SU-DHL-6 (cell line): ENCODE measurements around the gene SLC25A20.

Source experiments
- H2AFZ ChIP-seq: fragments of 200-600 bp; sonication (generic); 2 replicates; pipeline ENCODE4 v1.6.1; 2014; ENCODE audit warnings: low read depth, mild to moderate bottlenecking, moderate library complexity, mixed read lengths, antibody characterized with exemption, low read length; ENCODE audit not compliant: severe bottlenecking
- H3F3A ChIP-seq: fragments of 200-600 bp; shearing (Covaris generic); 2 replicates; pipeline ENCODE4 v1.6.0; 2016; ENCODE audit warnings: antibody characterized with exemption, mild to moderate bottlenecking; ENCODE audit not compliant: insufficient read depth
- H3K27ac ChIP-seq: fragments of 200-600 bp; sonication (generic); 2 replicates; pipeline ENCODE4 v1.5.1; 2016; ENCODE audit warnings: low read depth, mild to moderate bottlenecking, low read length, moderate library complexity, mixed read lengths
- H3K27me3 ChIP-seq: fragments of 200-600 bp; sonication (generic), shearing (Covaris generic); 2 replicates; pipeline ENCODE4 v1.6.0; 2014; ENCODE audit warnings: mild to moderate bottlenecking, low read length
- H3K36me3 ChIP-seq: fragments of 200-600 bp; sonication (generic); 2 replicates; pipeline ENCODE4 v1.6.1; 2014; ENCODE audit warnings: mild to moderate bottlenecking, low read length, mixed read lengths
- H3K4me2 ChIP-seq: fragments of 300-600, 200-600 bp; shearing (Covaris generic), sonication (generic); 2 replicates; pipeline ENCODE4 v1.6.0; 2014; ENCODE audit warnings: low read length, low read depth, mild to moderate bottlenecking; ENCODE audit not compliant: poor library complexity, severe bottlenecking
- H3K4me3 ChIP-seq: fragments of 200-600 bp; sonication (generic); 2 replicates; pipeline ENCODE4 v1.5.1; 2014; ENCODE audit warnings: antibody characterized with exemption, low read length, mild to moderate bottlenecking, mixed read lengths; ENCODE audit not compliant: insufficient read depth, poor library complexity, severe bottlenecking
- H3K79me2 ChIP-seq: fragments of 200-600 bp; sonication (generic); 2 replicates; pipeline ENCODE4 v1.6.1; 2014; ENCODE audit warnings: mild to moderate bottlenecking, low read length, moderate library complexity; ENCODE audit not compliant: insufficient read depth
- H3K9ac ChIP-seq: fragments of 200-600 bp; sonication (generic); 2 replicates; pipeline ENCODE4 v1.7.0; 2014; ENCODE audit warnings: mild to moderate bottlenecking, low read length
- H3K9me2 ChIP-seq: fragments of 200-600 bp; sonication (generic); replicated peaks from 2 replicates; pipeline ENCODE4 v1.6.1; 2014; ENCODE audit warnings: low read length; ENCODE audit not compliant: insufficient read depth
- H3K9me3 ChIP-seq: fragments of 200-600 bp; sonication (generic); 2 replicates; pipeline ENCODE4 v1.6.1; 2014; ENCODE audit warnings: low read length, mixed read lengths; ENCODE audit not compliant: insufficient read depth
- H4K20me1 ChIP-seq: fragments of 200-600 bp; sonication (generic); 2 replicates; pipeline ENCODE4 v1.6.1; 2014; ENCODE audit warnings: low read depth, mild to moderate bottlenecking, antibody characterized with exemption, low read length, moderate library complexity, mixed read lengths
- EZH2phosphoT487 ChIP-seq: fragments of 200-600 bp; sonication (generic), shearing (Covaris generic); conservative IDR thresholded peaks from 2 replicates; pipeline ENCODE4 v1.6.1; 2018; ENCODE audit warnings: mild to moderate bottlenecking, antibody characterized with exemption, low read length, moderate library complexity, mixed read lengths
- TF ChIP-seq, protein P1 (sequence below): fragments of 200-600 bp; sonication (generic); IDR thresholded peaks from one replicate; pipeline ENCODE4 v1.5.1; 2017; ENCODE audit warnings: antibody characterized with exemption, mild to moderate bottlenecking, low read length, moderate library complexity; ENCODE audit not compliant: insufficient read depth, poor library complexity, severe bottlenecking

Gene SLC25A20

DNA sequence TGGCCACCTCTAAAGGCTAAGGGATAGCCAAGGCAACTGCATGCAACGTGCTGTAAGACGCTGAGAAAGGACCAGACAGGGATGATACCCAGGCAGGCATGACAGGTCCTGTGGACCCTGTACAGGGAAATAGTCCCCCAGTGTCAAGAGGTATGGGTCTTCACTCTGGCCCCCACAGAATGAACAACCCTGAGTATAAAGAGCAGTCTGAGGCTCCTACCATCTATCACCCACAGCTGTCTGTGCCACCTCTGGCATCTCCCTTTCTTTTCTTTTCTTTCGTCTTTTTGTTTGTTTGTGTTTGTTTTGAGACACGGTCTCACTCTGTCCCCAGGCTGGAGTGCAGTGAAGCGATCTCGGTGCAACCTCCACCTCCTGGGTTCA, 18.7 kb downstream of the SLC25A20 start:
- TF ChIP-seq EZH2phosphoT487 = no peak
- TF ChIP-seq, protein P1, sequence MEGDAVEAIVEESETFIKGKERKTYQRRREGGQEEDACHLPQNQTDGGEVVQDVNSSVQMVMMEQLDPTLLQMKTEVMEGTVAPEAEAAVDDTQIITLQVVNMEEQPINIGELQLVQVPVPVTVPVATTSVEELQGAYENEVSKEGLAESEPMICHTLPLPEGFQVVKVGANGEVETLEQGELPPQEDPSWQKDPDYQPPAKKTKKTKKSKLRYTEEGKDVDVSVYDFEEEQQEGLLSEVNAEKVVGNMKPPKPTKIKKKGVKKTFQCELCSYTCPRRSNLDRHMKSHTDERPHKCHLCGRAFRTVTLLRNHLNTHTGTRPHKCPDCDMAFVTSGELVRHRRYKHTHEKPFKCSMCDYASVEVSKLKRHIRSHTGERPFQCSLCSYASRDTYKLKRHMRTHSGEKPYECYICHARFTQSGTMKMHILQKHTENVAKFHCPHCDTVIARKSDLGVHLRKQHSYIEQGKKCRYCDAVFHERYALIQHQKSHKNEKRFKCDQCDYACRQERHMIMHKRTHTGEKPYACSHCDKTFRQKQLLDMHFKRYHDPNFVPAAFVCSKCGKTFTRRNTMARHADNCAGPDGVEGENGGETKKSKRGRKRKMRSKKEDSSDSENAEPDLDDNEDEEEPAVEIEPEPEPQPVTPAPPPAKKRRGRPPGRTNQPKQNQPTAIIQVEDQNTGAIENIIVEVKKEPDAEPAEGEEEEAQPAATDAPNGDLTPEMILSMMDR = no peak
- H2AFZ ChIP-seq = no peak overlapping the region
- no peak overlapping the region for H3K4me3 ChIP-seq
- H3K9me3 ChIP-seq = no peaks in the 10 kb centered on the region
- H3K27ac ChIP-seq = no peak overlapping the region
- H3K9ac ChIP-seq = no peak overlapping the region
- no peaks in the 10 kb centered on the region for H4K20me1 ChIP-seq
- H3F3A ChIP-seq = no peaks in the 10 kb centered on the region
- no peak overlapping the region for H3K4me2 ChIP-seq
- no peaks in the 10 kb centered on the region for H3K9me2 ChIP-seq
- H3K79me2 ChIP-seq = no peaks in the 10 kb centered on the region
- no peaks in the 10 kb centered on the region for H3K27me3 ChIP-seq
- no peaks in the 10 kb centered on the region for H3K36me3 ChIP-seq

DNA sequence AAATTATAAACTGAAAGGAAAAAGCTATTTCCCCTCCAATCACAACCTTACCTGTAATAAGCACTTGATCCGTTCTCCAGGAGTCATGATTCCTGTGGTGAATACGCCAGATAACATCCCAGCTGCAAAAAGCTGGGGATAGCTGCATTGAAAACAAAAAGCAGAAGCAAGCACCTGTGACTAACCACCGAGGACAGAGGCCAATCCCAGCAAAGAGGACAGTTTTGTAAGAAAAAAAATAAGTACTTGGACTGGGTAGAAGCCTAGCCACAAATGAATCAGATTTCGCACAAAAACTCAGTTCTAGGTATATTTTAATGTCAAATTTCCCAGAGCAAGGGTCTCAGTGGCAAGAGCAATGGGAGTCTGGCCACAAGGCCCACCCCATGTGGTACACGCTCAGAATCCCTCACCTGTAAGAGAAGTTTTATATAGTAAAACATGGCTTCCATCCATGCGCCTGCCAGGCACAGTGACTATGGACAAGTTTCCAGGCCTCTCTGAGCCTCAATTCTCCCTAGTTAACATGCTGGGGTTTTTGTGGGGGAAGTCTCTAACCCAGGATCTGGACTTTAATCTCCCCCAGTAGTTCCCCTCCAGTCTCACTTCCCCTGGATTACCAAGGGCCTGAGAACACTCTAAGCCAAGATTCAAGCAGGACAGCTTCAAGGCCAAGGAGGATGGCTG, 19.2 kb downstream of the SLC25A20 start:
- no peaks in the 10 kb centered on the region for H4K20me1 ChIP-seq
- H3K9ac ChIP-seq = no peak overlapping the region
- H3K79me2 ChIP-seq = no peaks in the 10 kb centered on the region
- no peak overlapping the region for H3K4me2 ChIP-seq
- no peaks in the 10 kb centered on the region for H3K9me3 ChIP-seq
- H3K36me3 ChIP-seq = no peaks in the 10 kb centered on the region
- H2AFZ ChIP-seq = no peak overlapping the region
- H3K27me3 ChIP-seq = no peaks in the 10 kb centered on the region
- H3K9me2 ChIP-seq = no peaks in the 10 kb centered on the region
- TF ChIP-seq, protein P1 = no peak
- TF ChIP-seq EZH2phosphoT487 = no peak
- no peak overlapping the region for H3K4me3 ChIP-seq
- no peak overlapping the region for H3K27ac ChIP-seq
- no peaks in the 10 kb centered on the region for H3F3A ChIP-seq

DNA sequence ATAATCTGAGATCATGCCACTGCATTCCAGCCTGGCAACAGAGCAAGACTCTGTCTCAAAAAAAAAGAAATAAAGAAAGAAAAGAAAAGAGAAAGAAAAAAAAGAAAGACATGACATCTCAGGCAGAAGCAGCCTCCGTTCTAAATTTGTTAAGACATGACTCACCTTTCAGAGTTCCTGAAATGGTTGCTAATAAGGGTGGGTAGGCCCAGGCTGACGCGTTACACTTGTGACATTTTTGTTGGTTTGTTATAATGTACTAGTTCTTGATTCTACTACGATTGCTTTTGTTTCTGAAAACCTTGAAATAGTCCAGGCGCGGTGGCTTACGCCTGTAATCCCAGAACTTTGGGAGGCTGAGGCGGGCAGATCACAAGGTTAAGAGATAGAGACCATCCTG, 21.0 kb downstream of the SLC25A20 start:
- no peaks in the 10 kb centered on the region for H3K79me2 ChIP-seq
- H2AFZ ChIP-seq = no peak overlapping the region
- H3K27ac ChIP-seq = no peak overlapping the region
- no peaks in the 10 kb centered on the region for H3K9me3 ChIP-seq
- no peaks in the 10 kb centered on the region for H3K36me3 ChIP-seq
- H3K27me3 ChIP-seq = no peaks in the 10 kb centered on the region
- no peak for TF ChIP-seq EZH2phosphoT487
- TF ChIP-seq, protein P1 = no peak
- no peaks in the 10 kb centered on the region for H3F3A ChIP-seq
- H3K4me3 ChIP-seq = no peak overlapping the region
- no peak overlapping the region for H3K9ac ChIP-seq
- H3K9me2 ChIP-seq = no peaks in the 10 kb centered on the region
- H3K4me2 ChIP-seq = no peak overlapping the region
- H4K20me1 ChIP-seq = no peaks in the 10 kb centered on the region
